Ishikawa (cell line): ENCODE measurements around the gene NTNG2.

ENCODE experiments used
- CEBPB ChIP-seq: IDR thresholded peaks from 2 replicates; pipeline ENCODE4 v1.6.1; 2012
- CREB1 ChIP-seq: IDR thresholded peaks from 2 replicates; pipeline ENCODE4 v1.6.1; 2012; ENCODE audit warnings: low read depth
- EGR1 ChIP-seq: IDR thresholded peaks from 2 replicates; pipeline ENCODE4 v1.6.1; 2012
- EP300 ChIP-seq: IDR thresholded peaks from 2 replicates; pipeline ENCODE4 v1.6.1; 2012; ENCODE audit warnings: borderline replicate concordance
- FOXM1 ChIP-seq: IDR thresholded peaks from 2 replicates; pipeline ENCODE4 v1.6.1; 2012; ENCODE audit warnings: low read depth, borderline replicate concordance
- NFIC ChIP-seq: IDR thresholded peaks from 2 replicates; pipeline ENCODE4 v1.6.1; 2012
- RAD21 ChIP-seq: IDR thresholded peaks from 2 replicates; pipeline ENCODE4 v1.6.1; 2012; ENCODE audit warnings: low read depth
- TAF1 ChIP-seq: IDR thresholded peaks from 2 replicates; pipeline ENCODE4 v1.6.1; 2012; ENCODE audit warnings: low read depth, mild to moderate bottlenecking
- TCF12 ChIP-seq: IDR thresholded peaks from 2 replicates; pipeline ENCODE4 v1.6.1; 2012; ENCODE audit warnings: low read depth
- TEAD4 ChIP-seq: IDR thresholded peaks from 2 replicates; pipeline ENCODE4 v1.6.1; 2012
- YY1 ChIP-seq: IDR thresholded peaks from 2 replicates; pipeline ENCODE4 v1.6.1; 2012; ENCODE audit warnings: low read depth
- ZBTB7A ChIP-seq: IDR thresholded peaks from 2 replicates; pipeline ENCODE4 v1.6.1; 2012; ENCODE audit warnings: low read depth
- TF ChIP-seq, protein P1 (sequence below): IDR thresholded peaks from 2 replicates; pipeline ENCODE4 v1.6.1; 2012; ENCODE audit warnings: low read depth, mild to moderate bottlenecking
- TF ChIP-seq, protein P2 (sequence below): IDR thresholded peaks from 2 replicates; pipeline ENCODE4 v1.6.1; 2012
- TF ChIP-seq, protein P3 (sequence below): IDR thresholded peaks from 2 replicates; pipeline ENCODE4 v1.6.1; 2012

NTNG2 gene

GRCh38 chr9:132235125-132235524, 73.3 kb downstream of the NTNG2 start:
- no peak for TF ChIP-seq EGR1
- TF ChIP-seq, protein P1, sequence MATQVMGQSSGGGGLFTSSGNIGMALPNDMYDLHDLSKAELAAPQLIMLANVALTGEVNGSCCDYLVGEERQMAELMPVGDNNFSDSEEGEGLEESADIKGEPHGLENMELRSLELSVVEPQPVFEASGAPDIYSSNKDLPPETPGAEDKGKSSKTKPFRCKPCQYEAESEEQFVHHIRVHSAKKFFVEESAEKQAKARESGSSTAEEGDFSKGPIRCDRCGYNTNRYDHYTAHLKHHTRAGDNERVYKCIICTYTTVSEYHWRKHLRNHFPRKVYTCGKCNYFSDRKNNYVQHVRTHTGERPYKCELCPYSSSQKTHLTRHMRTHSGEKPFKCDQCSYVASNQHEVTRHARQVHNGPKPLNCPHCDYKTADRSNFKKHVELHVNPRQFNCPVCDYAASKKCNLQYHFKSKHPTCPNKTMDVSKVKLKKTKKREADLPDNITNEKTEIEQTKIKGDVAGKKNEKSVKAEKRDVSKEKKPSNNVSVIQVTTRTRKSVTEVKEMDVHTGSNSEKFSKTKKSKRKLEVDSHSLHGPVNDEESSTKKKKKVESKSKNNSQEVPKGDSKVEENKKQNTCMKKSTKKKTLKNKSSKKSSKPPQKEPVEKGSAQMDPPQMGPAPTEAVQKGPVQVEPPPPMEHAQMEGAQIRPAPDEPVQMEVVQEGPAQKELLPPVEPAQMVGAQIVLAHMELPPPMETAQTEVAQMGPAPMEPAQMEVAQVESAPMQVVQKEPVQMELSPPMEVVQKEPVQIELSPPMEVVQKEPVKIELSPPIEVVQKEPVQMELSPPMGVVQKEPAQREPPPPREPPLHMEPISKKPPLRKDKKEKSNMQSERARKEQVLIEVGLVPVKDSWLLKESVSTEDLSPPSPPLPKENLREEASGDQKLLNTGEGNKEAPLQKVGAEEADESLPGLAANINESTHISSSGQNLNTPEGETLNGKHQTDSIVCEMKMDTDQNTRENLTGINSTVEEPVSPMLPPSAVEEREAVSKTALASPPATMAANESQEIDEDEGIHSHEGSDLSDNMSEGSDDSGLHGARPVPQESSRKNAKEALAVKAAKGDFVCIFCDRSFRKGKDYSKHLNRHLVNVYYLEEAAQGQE = no peak
- TF ChIP-seq CEBPB = no peak
- TF ChIP-seq RAD21 = no peak
- TF ChIP-seq CREB1 = no peak
- TF ChIP-seq FOXM1 = no peak
- no peak for TF ChIP-seq ZBTB7A
- TF ChIP-seq TEAD4 = no peak
- no peak for TF ChIP-seq NFIC
- no peak for TF ChIP-seq YY1
- TF ChIP-seq EP300 = no peak
- TF ChIP-seq TAF1 = no peak
- no peak for TF ChIP-seq TCF12
- TF ChIP-seq, protein P2, sequence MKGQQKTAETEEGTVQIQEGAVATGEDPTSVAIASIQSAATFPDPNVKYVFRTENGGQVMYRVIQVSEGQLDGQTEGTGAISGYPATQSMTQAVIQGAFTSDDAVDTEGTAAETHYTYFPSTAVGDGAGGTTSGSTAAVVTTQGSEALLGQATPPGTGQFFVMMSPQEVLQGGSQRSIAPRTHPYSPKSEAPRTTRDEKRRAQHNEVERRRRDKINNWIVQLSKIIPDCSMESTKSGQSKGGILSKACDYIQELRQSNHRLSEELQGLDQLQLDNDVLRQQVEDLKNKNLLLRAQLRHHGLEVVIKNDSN = no peak
- TF ChIP-seq, protein P3, sequence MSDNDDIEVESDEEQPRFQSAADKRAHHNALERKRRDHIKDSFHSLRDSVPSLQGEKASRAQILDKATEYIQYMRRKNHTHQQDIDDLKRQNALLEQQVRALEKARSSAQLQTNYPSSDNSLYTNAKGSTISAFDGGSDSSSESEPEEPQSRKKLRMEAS = no peak

GRCh38 chr9:132235894-132236661, 74.2 kb downstream of the NTNG2 start:
- TF ChIP-seq ZBTB7A (0 out of 2 replicates have a peak, but pooled peaks have one; percentile 38), EP300 (no peak), FOXM1 (no peak), RAD21 (peak; percentile 96), TEAD4 (no peak), NFIC (no peak), TCF12 (no peak), TAF1 (no peak)
- TF ChIP-seq, protein P3 = no peak

DNA sequence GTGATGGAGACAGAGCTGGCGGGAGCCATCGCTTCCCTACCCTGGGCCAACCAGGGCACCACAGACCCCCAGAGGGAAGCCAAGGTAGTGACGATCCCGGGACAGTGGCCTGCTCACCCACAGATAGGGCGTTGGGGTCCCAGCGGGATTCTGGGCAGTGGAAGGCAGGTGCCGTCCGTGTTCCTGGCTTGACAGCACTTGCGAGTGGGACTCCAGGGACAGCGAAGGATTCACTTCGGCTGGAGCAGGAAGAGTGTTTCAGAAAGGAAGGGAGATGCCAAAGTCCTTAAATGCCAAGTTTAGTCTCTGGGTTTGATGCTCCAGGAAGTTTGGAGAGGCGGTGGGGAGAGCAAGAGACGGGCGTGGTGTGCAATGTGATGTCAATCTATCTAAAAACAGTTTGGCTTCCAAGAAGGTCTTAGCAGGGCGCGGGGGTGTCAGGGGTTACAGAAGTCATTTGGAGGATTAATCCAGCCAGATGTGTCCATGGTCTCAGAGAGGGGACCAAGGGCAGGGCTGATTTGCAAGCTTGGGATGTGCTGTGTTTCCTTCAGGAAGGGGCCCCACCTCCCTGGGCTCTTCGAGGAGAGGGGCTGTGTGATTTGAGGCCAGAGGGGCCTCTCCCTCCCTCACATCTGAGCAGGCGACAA, 74.9 kb downstream of the NTNG2 start:
- TF ChIP-seq FOXM1 (no peak), TAF1 (no peak), TCF12 (no peak), RAD21 (no peak), NFIC (no peak), YY1 (no peak)

- TF ChIP-seq YY1 = no peak
- no peak for TF ChIP-seq TAF1
- no peak for TF ChIP-seq TCF12
- TF ChIP-seq, protein P1 = no peak
- TF ChIP-seq ZBTB7A = no peak
- TF ChIP-seq, protein P3 = no peak
- TF ChIP-seq NFIC = no peak
- TF ChIP-seq CREB1 = no peak
- no peak for TF ChIP-seq FOXM1
- no peak for TF ChIP-seq RAD21
- no peak for TF ChIP-seq EP300
- TF ChIP-seq, protein P2 = no peak
- TF ChIP-seq EGR1 = no peak
- no peak for TF ChIP-seq CEBPB
- TF ChIP-seq TEAD4 = no peak
Observed at GRCh38 chr9:132237481-132237880, 75.6 kb downstream of the NTNG2 start.
